ENCODE results near the gene CHD6.

Gene CHD6

DNA sequence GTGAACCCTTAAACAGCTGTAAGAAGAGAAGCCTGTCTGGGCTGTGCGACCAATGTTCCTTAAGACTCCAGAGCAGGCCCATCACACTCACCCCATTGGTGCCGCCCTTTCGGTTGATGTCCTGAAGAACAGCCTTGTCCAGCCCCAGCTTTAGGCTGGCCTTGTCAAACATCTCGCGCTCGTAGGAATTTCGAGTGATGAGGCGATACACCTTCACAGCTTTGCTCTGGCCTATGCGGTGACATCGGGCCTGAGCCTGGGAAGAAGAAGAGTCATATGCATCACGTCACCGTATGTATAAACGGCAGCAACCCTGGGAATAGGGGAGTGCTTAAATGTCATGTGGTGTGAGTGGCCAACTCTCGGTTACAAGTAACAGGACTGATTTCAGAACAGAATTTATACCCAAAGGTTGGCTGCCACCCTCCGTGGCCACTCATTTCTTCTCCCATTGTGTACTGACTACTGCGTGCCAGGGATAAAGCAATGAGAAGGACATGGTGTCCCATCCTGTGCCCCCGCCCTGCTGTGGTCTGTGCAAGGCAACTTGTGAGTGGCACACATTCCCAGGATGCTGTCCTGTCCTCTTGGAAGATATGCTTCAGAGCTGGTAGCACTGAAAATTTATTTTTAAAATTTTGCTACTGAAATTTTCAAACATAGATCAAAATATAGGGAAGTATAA, 160.9 kb downstream of the CHD6 start:
- no peak for DNase-seq

DNA sequence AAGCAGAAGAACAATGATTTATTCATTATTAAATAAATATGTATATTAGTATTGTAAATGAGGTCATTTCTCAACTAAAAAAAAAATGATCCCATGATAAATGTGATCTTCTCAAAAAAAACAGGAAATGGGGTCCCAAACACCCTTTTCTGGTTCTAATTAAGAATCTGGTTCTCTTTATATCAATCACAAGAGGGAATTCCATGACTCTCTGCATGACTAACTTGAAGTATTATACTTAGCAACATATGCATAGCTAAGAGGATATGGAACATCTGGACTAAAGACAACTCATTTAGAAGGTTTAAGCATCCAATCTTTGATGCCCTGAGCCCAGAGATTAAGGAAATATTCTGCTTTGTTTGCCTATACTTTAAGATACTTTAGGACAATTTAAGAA, 161.8 kb downstream of the CHD6 start:
- DNase-seq: no peak

DNA sequence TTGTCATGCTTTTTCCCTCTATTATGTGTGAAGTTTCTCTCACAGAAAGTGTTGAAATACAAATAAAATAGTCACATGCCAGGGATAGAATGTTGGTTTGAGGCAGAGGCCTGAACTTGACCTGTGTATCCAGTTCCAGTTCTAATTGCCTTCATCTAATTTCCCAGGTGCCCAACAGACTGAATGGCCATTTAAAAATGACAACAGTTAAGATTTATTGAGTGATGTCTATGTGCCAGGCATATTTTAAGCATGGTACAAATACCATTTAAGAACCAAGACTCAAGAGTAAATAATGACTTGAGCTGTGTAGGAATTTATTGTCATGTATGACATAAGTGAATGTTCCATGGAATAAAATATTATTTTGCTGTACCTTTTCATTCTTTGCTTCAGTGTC, 163.9 kb downstream of the CHD6 start:
- DNase-seq: no peak

DNA sequence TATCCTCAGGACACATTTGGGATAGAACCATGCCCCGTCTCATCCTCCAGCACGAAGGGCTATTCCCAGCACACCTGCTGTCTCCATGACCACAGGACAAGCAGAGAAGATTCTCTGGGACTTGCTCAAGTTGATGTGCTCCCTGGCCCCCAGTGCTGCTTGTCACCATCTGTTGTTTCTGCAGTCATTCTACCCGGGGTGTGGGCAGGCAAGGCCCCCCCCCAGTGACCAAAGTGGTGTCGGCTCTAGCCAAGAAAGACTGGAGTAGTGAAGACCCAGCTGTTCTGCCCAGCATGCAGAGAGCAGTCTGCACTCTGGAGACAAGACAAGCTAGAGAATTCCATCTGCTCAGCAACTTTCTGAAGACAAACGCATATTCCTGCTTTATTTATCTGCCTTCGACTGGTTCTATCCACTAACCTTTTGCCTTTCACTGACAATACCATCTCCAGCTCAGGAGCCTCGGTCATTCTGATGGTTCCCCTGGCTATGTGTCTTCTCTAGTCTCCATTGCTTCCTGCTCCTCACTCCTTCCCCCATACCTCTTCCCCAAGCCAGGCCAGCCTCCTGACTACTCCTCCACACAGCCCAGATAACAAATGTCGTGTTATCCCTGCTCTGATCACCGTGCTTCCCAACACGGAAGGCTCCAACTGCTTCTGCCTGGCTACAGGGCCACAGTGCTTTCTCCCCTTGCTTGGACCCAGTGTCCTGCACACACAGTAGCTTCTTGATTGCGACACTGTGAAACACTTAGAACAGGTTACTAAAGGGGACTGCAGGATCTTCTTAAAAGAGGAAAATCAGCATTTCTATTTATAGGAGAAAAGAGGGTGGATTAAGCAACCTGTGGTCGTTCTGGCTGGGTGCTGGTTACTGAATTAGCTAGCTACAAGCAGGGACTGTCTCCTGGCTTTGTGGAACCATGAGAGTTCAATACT, 164.9 kb downstream of the CHD6 start:
- DNase-seq: no peak

DNA sequence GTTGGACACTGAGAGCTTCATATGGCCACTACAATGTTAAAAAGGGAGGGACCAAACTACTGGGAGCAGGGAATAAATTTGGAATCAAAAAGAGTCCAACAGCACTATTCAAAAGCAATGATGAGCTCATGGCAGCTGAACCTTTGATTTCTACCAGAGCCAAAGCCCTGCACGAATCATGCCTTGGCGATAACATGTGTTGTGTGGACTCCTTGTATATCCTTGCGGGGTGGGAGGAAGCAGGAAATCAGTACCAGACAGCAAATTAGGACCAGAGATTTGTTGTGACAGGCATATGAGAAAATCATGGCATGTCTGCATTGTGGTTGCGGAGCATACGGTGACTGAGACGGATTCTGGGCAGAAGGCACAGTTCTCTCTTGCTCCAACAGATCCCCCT, 166.0 kb downstream of the CHD6 start:
- no peak for DNase-seq

DNA sequence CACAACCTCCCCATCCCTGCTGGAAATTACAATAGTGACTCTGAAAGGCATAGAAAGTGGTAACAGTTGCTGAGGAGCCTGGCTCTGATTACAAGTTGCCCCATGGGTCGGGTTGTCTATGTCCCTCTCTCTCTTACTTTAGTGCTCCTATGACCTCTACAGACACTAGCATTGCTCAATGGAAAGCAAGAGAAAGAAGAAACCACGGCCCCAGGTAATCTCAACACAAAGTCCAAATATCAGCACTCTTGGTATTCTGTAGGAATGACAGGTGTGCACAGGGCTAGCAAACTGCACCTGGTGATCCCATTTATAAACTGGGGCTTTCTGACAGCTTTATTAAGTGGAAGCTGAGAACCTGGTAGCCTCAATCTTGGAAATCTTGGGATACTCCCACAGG, 171.2 kb downstream of the CHD6 start:
- DNase-seq: no peak

DNA sequence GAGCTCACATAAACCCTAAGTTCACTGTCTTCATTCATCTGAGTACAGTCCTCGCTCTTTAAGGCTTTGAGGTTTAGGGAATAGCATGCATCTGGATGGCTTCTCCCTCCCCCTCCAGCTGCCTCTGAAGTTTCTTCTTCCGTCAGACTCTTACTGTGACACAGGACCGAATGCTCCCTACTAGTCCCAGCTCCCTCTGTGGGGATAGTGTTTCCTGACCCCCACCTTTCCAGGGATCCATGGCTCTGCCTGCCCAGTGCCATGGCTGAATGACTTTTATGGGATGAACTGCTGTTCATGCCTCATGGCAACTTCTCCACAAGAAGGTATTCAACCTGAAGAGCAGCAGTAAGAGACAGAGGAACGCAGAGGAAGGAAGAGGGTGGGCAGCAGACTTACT, 171.7 kb downstream of the CHD6 start:
- no peak for DNase-seq

DNA sequence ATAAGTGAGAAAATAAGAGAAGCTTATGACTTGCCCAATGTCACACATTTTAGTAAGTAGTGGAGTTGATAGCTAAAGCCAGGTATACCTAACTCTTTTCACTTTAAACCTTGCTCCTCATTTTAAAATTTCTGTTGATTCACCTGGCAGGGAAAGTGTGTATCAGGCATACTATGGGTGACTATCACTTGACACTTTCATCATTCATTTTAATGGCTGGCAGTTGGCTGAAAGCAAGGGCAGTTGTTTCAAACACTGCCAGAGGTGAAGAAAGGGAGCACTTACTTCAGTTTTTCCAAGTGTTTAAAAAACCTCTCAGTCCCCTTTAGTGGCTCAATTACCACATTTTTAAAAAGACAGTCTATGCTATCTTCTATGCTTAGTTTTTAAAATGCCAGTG, 173.4 kb downstream of the CHD6 start:
- DNase-seq: no peak

DNA sequence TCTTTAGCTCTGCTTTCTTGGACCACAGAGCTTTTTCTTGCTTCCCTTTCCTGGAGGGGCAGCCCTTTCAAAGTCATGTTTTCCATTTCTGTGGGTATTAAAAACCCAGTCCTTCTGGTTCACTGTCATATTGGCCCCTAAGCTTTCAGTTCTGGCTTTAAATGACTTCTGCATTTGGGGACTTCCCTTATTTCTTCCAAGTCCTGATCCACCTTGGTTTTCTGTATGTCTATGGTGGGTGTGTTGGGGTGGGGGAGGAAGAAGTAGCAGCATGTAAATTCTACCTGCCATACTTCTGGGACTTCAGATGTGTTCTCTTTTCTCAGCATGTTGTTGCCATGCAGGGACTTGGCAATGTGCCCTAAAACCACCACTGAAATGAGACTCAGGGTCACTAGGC, 174.5 kb downstream of the CHD6 start:
- no peak for DNase-seq

DNA sequence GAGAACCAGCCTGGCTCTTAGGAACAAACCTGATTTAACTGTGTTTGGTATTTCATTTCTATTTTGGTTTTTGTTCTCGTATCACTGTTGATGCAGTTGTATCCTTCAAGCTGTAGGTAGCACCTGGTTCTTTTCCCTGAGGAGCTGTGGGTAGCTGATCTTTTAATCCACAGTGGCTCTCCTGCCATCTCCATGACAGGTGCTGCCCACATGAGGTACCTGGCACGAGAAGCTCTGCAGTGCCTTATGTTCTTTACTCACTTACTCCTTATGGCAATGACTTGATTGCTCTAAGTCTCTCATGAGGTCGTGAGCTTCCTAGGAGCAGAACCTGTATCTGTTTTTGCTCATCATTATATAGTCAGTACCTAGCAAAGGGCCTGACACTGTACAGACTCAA, 177.3 kb downstream of the CHD6 start:
- DNase-seq: no peak

DNA sequence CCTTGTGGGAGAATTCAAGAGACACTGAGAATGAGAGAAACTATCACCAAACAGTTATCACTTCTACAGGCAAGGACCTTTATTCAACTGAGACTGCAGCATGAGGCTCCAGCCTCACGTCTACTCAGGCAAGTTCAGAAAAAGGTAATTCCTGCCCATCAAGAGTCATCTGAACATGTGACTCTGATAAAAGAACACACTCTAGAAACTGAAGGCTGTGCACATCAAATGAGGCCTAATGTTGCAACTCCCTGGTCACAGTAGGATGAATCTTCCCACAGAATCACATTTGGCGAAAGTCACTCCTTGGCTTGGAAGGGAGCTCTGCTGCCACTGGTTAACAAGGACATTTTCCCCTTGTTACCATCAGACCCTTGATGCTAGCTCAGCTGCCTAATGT, 180.3 kb downstream of the CHD6 start:
- no peak for DNase-seq

DNA sequence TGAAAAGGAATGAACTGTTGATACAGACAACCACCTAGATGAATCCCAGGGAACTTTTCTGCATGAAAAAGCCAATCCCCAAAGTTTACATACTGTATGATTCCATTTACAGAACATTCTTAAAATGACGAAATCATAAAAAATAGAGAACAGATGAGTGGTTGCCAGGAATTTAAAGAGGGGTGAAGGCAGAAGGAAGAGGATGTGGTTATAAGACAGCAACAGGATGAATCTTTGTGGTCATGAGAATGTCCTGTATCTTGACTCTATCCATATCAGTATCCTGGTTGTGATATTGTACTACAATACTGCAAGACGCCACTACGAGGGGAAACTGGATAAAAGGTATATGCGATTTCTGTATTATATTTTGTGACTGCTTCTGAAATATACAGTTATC, 181.5 kb downstream of the CHD6 start:
- DNase-seq: no peak

DNA sequence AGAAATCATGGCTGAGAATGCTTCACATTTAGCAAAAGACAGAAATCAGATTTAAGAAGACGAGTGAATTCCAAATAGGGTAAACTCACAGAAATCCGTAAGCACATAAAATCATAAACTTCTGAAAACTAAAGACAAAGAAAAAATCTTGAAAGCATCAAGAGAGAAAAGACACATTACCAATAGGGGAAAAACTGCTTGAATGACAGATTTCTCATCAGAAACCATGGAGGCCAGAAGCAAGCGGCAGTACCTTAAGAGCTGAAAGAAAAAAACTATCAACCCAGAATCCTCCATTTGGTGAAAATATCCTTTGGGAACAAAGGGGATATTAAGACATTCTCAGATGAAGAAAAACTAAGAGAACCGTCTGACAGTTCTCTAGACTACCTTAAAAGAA, 185.0 kb downstream of the CHD6 start:
- no peak for DNase-seq

DNA sequence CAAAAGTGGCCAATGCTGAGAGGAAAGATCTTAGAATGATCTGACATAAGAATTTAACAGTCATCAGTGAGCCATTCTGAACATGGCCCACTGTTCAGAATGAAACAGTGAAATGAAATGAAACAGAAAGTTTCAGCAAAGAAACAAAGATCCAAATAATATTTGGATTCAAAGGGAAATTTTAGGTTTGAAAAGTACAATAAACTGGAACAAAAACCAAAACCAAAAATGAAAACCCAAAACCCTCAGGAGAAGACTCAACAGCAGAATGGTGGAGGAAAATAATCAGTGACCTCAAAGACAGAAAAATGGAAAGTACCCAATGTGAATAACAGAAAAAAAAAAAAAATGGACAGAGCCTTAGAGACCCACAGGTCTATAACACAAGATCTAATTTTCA, 185.4 kb downstream of the CHD6 start:
- no peak for DNase-seq

DNA sequence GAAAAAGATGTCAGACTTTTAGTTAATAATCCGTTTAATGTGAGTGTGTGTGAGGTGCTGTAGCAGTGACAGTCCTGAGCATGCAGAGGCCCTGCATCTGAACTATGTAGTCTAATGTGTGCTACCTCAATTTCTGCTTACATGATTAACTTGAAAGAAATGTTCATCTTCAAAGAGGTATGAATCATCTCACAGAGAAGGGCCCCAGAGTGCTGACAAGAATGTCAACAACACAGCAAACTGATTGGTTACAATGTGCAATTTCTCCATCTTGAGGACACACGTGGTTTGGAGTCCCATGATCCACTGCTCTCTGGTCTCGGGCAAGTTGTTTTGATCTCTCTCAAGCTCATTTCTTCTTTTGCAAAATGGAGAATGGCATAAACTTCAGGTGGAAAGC, 189.9 kb downstream of the CHD6 start:
- no peak for DNase-seq

DNA sequence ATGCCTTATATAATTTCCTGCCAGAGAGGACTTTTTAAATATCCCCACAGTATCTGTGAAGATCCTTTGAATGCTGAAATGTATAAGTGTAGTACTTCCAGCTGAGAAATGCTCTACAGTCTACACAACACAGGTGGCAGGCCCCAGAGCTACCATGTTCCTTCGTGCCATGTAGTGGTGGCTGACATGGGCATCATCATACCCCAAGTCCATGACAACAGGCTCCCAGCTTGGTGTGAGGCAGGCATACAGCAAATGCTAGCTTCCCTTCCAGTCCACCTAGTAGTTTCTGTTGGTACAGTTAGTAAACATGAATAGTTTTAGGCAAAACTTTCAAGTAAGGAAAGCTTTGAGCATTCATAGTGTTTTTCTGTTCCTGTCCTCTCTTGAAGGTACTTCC, 190.3 kb downstream of the CHD6 start:
- no peak for DNase-seq

DNA sequence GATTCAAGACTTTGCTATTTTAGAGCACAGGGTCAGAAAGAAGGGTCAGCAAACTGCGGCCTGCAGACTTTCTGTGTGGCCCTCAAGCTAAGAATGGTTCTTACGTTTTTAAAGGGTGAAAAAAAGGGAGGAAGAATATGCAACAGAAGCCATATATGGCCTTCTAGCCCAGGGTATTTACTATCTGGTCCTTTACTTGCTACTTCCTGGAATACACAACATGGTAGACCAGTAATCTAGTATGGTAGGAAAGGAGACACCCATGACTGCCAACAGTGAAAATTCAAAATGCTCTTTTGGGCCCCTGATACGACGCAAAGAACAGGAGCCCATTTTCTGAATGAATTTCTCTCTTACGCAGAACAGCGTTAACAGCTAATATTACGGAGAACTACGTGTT, 191.2 kb downstream of the CHD6 start:
- DNase-seq: no peak

DNA sequence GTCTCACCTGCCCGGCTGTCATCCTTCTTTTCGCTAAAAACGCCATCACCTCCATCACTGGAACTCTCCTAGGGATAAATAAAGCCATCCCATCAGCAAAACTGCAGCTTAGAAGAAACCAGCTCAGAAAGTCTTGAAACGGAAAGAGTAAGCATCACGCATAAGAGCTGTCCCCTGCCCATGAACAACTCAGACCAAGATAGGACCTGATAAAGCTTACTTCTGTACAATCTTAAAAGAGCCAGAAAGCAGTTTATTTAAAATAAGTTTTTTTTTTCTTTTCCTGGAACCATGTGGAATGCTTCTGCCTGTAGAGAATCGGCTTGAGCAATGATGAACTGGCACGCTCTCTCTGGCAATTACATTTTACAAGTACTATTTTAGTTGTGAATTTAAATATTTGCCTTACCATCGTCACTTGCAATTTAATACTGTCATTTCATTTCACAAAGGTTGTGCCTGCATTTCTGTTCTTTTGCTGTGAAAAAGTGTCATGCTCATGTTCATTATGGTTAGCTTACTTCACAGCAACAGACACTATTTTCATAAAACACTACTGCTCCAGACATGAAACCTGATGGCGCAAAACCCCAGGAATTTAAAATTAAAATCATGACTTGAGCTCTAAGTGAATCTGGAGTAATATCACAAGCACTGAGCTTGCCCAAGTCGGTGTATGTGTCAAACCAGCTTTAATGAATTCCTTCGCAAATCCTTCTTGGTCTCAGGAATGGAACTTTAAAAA, 191.9 kb downstream of the CHD6 start:
- DNase-seq: no peak

DNA sequence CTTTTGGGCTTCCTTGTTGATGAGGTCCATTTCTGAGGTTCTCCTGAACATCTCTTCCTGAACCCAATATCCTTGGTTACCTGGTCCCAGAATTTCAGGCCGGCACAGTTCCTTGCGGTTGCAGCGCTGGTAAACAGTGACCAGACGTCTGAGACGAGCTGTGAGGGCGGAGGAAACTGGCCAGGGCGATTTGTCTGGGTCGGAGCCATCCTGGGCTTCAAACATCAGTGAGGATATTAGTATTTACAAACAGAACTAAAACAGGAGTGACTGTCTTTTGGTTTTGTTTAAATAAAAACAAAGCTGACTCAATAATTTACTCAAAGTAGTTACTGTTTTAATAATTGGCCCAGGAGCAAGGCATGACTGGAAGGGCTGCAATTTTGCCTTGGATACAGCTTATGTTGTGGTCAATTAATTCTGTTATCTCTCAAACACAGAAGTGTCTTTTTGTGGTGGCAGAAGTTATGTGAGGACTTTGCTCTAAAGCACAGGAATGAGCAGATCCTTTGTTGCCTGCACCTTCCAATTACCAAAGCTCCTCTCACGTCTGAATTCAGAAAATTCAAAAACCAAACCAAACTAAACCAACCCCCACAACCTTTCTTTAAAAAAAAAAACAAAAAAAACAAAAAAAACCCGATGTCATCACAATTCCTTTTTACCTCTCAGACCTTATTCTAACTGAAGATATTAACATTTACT, 192.8 kb downstream of the CHD6 start:
- no peak for DNase-seq

DNA sequence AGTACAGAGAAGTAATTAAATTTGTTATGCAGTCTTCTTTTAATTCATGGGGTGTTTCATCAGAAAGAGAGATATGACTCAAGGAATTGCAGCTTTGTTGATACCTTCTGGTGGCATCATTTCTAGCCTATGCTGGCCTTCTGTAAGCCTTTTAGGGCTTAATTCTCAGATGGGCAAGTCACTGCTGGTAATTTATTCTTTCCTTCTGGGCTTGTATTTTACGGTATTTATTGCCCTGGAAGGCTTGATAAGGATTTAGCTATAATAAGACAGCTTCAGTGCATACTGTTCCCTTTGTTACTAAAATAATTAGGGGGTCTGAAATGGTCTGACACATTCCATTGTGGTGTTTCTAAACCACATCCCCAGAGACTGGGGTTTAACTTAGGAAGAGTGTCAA, 193.6 kb downstream of the CHD6 start:
- no peak for DNase-seq

DNA sequence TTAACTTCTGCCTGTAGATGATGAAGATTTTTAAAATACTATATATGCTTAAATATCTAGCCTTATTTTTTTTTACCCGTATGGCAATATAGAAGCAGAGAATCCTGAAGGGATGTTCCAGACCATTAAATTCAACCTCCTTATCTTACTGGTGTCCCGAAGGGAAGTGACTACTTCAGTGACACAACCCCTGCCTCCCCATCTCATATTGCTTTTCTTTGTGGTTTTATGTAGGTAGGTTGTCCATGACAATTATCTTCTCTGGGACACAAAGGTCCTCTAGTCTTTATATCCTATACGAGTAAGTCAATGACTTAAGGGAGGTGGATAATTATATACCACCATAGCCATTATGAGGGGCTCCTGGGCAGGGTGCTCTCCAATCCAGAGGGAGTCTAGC, 194.2 kb downstream of the CHD6 start:
- no peak for DNase-seq

DNA sequence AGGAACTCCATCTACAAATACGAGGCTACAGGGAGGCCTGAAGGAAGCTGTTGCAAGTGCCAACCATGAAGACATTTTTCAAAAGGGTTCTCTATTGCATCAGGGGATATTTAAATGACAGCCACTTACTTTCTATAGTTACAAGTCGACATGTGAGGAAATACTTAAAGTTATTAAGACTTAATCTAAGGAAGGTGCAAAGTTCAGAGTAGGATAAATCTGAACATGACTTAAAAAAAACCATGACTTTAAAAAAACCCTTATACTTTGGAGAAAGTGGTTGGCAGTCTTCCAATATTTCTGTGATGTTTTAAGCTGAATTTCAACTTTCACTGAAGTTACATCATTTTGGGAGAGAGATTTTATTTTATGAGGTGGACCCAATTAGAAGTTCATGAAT, 195.2 kb downstream of the CHD6 start:
- DNase-seq: no peak

DNA sequence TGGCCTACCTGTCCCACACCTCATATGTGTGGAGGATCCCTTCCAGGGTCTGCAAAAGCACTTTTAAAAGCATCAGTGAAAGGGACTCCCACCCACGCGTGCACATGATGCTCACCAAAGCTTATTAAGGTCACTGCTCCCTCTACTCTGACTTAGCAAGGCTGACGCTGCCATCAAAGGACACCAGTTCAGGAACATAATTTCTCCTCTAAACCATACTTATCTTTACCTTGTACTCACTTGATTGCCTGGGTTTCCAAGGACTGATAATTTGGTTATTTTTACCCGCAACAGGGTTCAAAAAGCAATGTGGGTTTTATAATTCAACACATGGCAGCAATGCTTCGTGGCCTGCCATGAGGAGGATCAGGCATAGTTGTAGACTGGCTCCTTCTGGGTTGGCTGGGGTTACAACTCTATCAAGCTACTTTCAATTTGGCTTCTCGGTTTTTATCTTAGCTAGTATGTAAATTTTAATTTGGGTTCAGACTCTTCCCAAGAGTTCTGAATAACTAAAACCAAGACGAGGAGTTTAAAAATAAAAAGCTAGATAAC, 199.4 kb downstream of the CHD6 start:
- DNase-seq: no peak
